Measurements from ENCODE around the gene KREMEN2.
"Not testable (repeated sequence)": the region's sequence is repeated elsewhere in the genome, so short reads cannot be mapped to it uniquely, and the experiment has no call there.

Gene KREMEN2

DNA sequence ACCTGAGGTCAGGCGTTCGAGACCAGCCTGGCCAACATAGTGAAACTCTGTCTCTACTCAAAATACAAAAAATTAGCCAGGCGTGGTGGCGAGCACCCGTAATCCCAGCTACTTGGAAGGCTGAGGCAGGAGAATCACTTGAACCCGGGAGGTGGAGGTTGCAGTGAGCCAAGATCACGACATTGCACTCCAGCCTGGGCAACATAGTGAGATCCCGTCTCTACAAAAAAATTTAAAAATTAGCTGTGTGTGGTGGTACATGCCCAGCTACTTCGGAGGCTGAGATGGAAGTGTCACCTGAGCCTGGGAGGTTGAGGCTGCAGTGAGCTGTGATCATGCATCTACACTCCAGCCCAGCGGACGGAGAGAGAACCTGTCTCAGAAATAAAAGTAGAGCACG lies 20.4 kb upstream of the KREMEN2 start:
- not testable (repeated sequence) for DNase-seq

- DNase-seq = no peak
Observed at GRCh38 chr16:2946649-2947048, 17.4 kb upstream of the KREMEN2 start.

DNA sequence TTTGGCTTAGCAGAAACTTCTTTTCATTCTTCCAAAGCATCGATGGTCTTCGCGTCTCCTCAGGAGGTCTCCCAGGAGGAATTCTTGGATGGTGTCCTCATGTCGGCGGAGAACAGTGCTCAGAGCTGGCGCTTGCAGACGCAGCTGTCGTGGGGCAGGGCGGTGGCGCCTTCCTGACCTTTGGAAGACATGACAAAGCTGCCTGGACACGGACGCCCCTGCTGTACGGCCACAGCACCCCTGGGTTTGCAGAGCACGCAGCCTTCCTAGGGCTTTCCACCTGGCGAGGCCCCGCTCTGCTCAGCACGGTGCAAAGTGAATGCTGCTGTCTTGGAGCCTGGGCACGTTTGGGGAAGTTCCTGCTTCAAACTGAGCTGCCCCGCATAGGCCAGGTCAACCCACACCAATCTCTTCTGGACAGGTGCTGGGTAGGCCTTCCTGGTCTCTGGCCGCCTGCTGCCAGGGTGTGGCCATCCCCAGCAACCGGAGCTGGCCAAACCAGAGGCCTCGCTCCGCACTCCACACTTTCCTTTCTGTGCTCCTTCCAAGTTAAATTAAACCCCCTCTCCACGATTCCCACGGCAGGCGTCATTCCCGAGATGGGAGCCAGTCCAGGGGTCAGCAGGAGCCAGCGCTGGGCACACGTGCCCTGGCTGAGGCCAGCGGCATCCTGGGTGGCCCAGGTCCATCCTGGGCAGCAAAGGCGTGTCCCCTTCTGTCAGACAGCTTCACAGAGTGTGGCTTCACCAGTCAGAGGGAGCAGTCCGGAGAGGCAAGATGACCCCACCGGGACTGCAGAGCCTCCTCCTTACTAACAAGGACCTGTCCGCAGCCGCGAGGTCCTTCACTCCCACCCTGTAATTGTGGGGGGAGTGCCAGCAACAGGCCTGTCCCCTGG lies 15.0 kb upstream of the KREMEN2 start:
- DNase-seq = no peak

GRCh38 chr16:2949705-2950352 lies 14.2 kb upstream of the KREMEN2 start:
- no peak for DNase-seq

DNA sequence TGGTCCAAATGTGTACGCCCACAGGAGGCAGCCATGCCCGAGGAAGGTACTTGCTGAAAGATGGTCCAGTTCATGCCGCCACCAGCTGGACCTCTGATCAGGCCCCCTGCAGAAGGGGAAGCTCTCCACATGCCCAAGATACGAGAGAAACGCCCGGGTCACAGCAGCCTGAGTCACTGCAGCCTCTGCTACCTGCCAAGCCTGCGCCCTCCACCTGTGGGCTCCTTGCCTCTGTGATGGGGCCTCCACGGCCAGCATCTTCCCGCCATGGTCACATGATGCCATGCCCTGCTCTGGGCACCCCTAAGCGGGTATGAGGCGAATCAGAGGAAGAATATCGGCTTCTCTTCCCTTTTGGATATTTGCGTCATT lies 13.7 kb upstream of the KREMEN2 start:
- DNase-seq = no peak

DNA sequence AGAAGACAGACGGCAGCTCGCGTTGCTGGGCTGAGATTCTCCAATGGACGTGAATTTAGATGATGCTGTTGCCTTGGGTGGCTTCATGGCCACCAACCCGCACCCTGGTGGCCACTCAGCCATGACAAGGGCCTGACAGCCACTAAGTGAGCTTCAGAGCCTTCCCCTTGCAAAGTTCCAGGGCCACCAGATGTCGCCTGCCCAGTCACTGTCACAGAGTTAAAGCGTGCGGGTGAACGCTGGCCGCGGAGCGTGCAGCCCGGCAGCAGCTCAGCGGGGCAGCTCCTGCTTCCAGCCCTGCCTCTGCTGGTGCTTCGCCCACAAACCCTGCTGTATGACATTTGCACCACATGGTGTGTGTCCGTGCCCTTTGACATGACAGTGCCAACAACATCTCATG lies 13.3 kb upstream of the KREMEN2 start:
- DNase-seq = no peak

GRCh38 chr16:2952679-2953078 lies 11.4 kb upstream of the KREMEN2 start:
- no peak for DNase-seq

DNA sequence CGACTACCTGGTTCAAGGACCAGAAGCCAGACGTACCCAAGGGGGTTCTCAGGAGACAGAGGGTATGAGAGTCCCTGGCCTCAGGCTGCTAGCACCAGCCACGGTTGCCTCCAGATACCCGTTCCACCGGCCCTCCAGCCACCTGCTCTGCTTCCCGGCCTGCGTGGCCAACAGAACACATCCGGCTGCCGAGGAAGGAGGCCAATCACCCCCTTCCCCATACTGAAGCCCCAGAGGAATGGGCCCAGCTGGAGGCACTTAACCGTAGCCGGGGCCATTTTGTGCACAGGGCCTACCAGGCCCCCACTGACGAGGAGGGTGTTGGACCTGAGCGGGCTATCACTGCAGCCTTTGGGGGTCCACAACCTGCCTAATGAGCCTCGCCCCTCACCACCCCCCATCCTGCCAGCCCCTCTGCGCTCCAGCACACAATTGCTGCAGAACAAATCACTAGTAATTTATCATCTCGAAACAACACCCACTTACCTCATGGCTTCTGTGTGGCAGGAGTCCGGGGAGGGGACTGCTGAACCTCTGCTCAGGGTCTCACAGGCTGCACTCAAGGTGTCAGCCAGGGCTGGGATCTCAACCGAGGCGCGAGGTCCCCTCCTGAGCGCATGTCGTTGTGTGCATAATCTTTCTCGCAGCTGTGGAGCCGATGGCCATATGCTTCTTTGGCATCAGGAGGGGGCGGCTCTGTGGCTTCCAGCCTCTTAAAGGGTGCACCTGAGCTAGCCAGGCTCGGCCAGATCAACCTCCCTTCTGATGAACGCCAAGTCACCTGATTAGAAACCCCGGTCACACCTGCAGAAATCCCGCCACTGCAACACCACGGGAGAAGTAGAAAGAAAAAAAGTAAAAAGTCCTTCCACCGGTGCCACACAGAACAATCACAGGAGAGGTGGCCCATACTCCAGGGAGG lies 10.1 kb upstream of the KREMEN2 start:
- no peak for DNase-seq

GRCh38 chr16:2954656-2955381 lies 9.3 kb upstream of the KREMEN2 start:
- no peak for DNase-seq

DNA sequence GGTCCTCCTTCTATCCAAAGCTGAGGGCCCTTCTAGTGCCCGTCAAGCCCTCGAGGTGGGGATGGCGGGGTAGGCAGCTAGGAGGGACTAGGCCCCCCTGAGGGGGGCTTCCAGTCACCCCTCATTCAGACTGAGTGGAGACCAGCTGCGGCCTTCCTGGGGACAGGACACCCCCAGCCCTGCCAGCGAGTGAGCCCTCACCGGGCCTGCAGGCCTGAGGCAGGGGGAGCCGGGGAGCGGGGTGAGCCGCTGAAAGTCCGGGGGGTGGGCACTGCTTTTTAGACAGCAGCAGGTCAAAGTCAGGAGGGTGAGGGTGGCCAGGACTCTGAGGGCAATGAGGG lies 8.7 kb upstream of the KREMEN2 start:
- DNase-seq = no peak

GRCh38 chr16:2955779-2956578 lies 8.1 kb upstream of the KREMEN2 start:
- no peak for DNase-seq

DNA sequence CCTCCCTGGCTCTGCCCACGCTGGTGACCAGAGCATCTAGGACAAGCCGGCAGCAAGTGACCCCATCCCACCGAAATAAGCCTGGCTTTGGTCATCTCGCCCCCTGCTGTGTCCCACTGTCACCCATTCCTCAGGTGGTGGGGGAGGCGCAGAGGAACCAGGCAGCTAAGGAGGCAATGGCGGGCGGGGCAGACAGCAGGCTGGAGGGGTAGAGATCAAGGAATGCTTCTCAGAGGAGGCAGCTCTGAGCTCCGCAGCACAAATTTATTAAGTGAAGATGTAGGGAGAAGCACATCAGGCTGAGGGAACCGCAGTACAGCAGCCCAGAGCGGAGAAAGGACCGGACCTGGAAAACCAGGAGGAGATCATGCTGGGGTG lies 7.5 kb upstream of the KREMEN2 start:
- DNase-seq = no peak

DNA sequence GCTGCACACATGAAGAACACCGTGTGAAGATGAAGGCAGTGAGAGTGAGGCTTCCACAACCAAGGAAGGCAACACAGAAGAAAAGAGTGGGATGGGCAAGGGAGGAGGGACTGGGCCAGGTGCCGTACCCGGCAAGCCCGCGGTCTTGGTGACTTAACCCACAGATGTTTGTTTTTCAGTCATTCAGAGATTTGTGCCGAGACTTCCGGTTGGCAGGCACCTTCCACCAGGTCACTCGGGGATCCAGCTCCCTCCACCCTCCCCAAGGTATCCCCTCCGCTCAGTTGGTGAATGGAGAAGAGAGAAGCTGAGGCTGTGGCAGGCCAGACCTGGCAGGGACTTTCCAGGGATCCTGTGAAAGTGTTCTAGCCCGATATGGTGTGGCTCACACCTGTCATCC lies 4.9 kb upstream of the KREMEN2 start:
- DNase-seq = no peak

DNA sequence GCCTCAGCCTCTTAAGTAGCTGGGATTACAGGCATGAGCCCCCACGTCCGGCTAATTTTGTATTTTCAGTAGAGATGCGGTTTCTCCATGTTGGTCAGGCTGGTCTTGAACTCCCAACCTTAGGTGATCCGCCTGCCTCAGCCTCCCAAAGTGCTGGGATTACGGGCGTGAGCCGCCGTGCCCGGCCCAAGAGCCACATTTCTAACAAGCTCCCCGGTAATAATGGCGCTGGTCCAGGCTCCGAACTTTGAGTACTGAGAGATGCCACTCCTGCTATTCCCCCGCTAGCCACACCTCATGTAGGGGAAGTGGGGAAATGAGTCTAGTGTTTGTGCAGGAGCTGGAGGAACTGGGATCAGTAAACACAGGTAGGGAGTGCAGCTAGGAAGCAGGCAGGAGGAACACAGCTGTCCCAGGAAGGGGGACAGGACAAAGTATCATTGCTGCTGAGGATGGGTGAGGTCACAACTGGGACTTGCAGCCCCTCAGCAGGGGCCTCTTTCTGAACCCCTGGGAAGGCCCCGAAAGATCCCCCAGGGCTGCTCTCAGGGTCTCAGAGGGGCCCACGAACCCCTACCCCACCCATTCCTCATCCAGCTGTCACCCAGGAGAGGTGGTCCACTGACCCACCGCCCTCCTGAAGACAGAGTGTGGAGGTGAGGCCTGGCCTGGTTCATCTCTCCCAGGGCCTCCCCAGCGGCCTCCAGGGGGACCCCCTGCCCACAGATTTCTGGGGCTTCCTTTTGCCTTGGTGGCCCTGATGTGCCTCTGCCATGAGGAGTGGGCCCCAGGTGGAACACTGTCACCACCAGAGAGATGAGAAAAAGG lies 3.7 kb upstream of the KREMEN2 start:
- DNase-seq = no peak

- DNase-seq = no peak
Observed at GRCh38 chr16:2962334-2963073, 1.6 kb upstream of the KREMEN2 start.

GRCh38 chr16:2963074-2963722 lies 877 bp upstream of the KREMEN2 start:
- no peak for DNase-seq

GRCh38 chr16:2964475-2965336 lies 631 bp downstream of the KREMEN2 start:
- DNase-seq = peak; percentile 47

GRCh38 chr16:2966043-2966807 lies 2.1 kb downstream of the KREMEN2 start:
- DNase-seq = no peak

All from GF-D8 (cell line).